Small intestine (tissue), 7 donors: ENCODE data around the gene MPPED2. TPM values are rescaled to one million over a fixed set of nuclear protein-coding genes. Genes with fewer than 3 reads are reported as not detected.

Experiments
- DNase-seq, 2 donors: peaks; one replicate each; pipeline versions ENCODE4 v3.0.0 to v3.0.0-alpha.2; 2013
- FAIRE-seq: peaks from 2 replicates; lab custom pipeline; 2012; peaks lifted over from hg19 to GRCh38; lab: Jason Lieb, UNC
- H3K27ac ChIP-seq, 3 donors: one replicate each; pipeline ENCODE4 v1.5.1; 2013; ENCODE audit warnings: low read length in 2 of 3, mild to moderate bottlenecking in 2 of 3, control low read depth in 1 of 3, inconsistent platforms in 1 of 3, low read depth in 1 of 3, moderate library complexity in 1 of 3
- H3K27me3 ChIP-seq, 3 donors: one replicate each; pipeline ENCODE4 v1.6.1; 2013; ENCODE audit warnings: low read length in 3 of 3, inconsistent platforms in 1 of 3; ENCODE audit not compliant: control insufficient read depth in 3 of 3, insufficient read depth in 3 of 3
- H3K36me3 ChIP-seq, 3 donors: one replicate each; pipeline ENCODE4 v1.6.1; 2013; ENCODE audit warnings: low read length in 3 of 3, inconsistent platforms in 1 of 3, low read depth in 1 of 3, mild to moderate bottlenecking in 1 of 3, moderate library complexity in 1 of 3; ENCODE audit not compliant: control insufficient read depth in 3 of 3, insufficient read depth in 2 of 3
- H3K4me1 ChIP-seq, 3 donors: one replicate each; pipeline ENCODE4 v1.6.1; 2013; ENCODE audit warnings: low read length in 2 of 3, inconsistent platforms in 1 of 3, low read depth in 1 of 3, mild to moderate bottlenecking in 1 of 3, moderate library complexity in 1 of 3; ENCODE audit not compliant: control insufficient read depth in 3 of 3, insufficient read depth in 2 of 3
- H3K4me3 ChIP-seq, 3 donors: one replicate each; pipeline ENCODE4 v1.5.1; 2013; ENCODE audit warnings: low read length in 3 of 3, control low read depth in 1 of 3, inconsistent platforms in 1 of 3, low read depth in 1 of 3, mild to moderate bottlenecking in 1 of 3, moderate library complexity in 1 of 3
- H3K9me3 ChIP-seq, 2 donors: one replicate each; pipeline ENCODE4 v1.6.1; 2013; ENCODE audit warnings: low read depth in 1 of 2, low read length in 1 of 2; ENCODE audit not compliant: control insufficient read depth in 2 of 2, insufficient read depth in 1 of 2
- WGBS, 3 donors: extraction: QIAGEN DNeasy Blood & Tissue Kit; methylation state at CpG; one replicate each; pipeline ENCODE4 v1.1.7; 2013; 5-methylcytosine and 5-hydroxymethylcytosine counted together
- polyA plus RNA-seq, 4 donors: library from polyadenylated mRNA; stranded (reverse) in 3 of 4; unstranded in 1 of 4; fragments of 200-250 nt in 3 of 4; fragments of 120-200 nt in 1 of 4; gene quantifications; one replicate each; pipeline versions ENCODE4 v1.2.1 to v1.2.3, GENCODE V29; 2013
- donor health status: healthy with polysubstance abuse.
- donor health status: control.
- donor health status: control.
- donor health status: Bipolar disorder and iron deficiency.
- donor health status: healthy.

MPPED2 gene
- polyA plus RNA-seq, 4 donors = 0.84 to 1.1 TPM; not detected in 2

DNA sequence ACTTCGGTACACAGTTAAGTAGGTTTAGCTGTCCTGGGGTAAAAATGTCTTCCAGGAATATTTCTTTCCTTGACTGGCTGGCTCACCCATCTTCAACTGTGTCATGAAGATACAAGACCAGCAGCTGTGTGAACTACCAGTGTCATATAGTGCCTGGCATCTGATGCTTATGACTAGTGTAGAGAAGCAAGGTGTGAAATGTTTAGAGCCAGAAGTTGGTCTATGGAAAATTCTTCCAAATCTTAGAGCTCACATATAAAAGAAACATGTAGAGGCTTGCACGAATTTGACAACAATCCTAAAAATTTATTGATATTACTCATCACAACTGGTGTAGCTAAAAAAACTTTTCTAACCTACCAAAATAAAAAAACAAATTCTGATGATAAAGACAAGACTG is 208.8 kb downstream of the MPPED2 start:
- FAIRE-seq (no peak), DNase-seq (no peak)
- Histone ChIP-seq H3K36me3 (no peaks in the 10 kb centered on the region), H3K4me3 (no peak overlapping the region), H3K27me3 (no peaks in the 10 kb centered on the region), H3K9me3 (no peaks in the 10 kb centered on the region), H3K27ac (no peak overlapping the region), H3K4me1 (no peaks in the 10 kb centered on the region)
- WGBS, 3 donors = 59 to 82% (median 67%) methylated on average over 2 of the region's 2 CpGs

DNA sequence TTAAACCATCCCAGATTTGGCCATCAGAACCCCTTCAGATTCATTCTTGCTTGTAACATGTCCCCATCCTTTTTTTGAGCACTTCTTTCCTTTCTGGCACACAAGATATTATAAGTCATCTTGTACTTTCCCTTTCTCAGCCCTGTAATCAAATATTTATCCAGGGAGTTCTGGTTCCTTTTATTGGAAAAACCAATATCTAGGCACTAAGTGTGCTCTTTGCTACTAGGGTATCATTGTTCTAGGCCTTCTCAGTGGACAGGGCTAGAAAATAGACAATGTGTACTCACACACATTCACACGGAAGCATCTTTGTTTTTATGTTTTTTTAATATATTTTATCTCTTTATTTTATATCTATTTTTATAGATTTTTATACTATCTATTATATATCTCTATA is 216.0 kb downstream of the MPPED2 start:
- H3K27ac ChIP-seq = no peak overlapping the region
- no peak for FAIRE-seq
- no peaks in the 10 kb centered on the region for H3K27me3 ChIP-seq
- H3K4me3 ChIP-seq = no peak overlapping the region
- no peaks in the 10 kb centered on the region for H3K9me3 ChIP-seq
- DNase-seq = no peak
- H3K4me1 ChIP-seq = no peaks in the 10 kb centered on the region
- 76 to 90% (median 82%) methylated on average over 1 of the region's 1 CpG for WGBS, 3 donors
- H3K36me3 ChIP-seq = no peaks in the 10 kb centered on the region

DNA sequence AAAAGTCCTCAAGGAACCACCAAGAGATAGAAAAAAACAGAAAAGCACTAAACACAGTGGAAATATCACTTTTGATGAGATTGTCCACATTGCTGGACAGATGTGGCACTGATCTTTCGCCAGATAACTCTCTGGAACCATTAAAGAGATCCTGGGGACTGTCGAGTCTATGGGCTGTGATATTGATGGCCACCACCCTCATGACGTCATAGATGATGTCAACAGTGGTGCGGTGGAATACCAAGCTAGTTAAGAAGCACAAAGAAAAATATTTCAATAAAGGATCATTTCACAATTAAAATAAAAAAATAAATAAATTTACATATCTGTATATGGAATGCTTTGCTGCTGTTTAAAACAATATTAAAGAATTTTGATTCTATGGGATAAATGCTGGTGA is 217.8 kb downstream of the MPPED2 start:
- no peaks in the 10 kb centered on the region for H3K36me3 ChIP-seq
- no peaks in the 10 kb centered on the region for H3K9me3 ChIP-seq
- DNase-seq = no peak
- FAIRE-seq = no peak
- 75 to 87% (median 81%) methylated on average over 4 of the region's 4 CpGs for WGBS, 3 donors
- no peak overlapping the region for H3K27ac ChIP-seq
- no peaks in the 10 kb centered on the region for H3K27me3 ChIP-seq
- H3K4me1 ChIP-seq = no peaks in the 10 kb centered on the region
- H3K4me3 ChIP-seq = no peak overlapping the region

DNA sequence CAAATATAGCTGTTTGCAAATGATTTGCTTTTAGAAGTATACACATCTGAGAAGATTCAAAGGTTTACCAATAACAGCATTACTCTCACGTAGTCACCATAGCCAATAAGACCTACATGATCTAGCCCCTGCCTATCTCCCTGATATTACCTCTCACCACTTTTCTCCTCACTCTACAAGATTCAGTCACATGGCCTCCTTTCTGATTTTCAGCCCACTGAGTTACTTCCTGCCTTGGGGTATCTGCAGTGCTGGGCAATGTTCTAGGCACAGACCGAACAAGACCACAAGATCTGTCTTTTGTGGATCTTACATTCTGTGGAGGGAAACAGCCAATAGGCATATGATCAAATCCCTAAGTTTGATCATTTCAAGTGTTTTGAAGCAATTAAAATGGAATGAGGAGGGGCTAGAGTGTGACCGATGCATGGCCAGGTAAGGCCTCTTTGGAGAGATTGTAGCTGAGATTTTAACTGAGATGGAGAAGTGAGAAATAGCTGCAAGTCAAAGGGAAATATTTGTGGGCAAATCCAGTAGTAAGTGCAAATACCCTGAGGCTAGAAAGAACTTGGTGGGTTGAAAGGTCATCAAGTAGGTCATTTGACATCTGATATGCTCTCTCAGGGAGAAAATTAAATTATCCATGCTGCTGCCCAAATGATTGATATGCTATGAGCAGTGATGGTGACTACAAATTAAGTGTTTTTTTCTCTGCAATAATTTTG is 220.2 kb downstream of the MPPED2 start:
- DNase-seq (no peak), FAIRE-seq (no peak)
- Histone ChIP-seq H3K27ac (no peak overlapping the region), H3K4me3 (no peak overlapping the region), H3K27me3 (no peaks in the 10 kb centered on the region), H3K36me3 (no peaks in the 10 kb centered on the region), H3K9me3 (no peaks in the 10 kb centered on the region), H3K4me1 (no peaks in the 10 kb centered on the region)
- 87% methylated on average over 3 of the region's 3 CpGs for WGBS, 3 donors

DNA sequence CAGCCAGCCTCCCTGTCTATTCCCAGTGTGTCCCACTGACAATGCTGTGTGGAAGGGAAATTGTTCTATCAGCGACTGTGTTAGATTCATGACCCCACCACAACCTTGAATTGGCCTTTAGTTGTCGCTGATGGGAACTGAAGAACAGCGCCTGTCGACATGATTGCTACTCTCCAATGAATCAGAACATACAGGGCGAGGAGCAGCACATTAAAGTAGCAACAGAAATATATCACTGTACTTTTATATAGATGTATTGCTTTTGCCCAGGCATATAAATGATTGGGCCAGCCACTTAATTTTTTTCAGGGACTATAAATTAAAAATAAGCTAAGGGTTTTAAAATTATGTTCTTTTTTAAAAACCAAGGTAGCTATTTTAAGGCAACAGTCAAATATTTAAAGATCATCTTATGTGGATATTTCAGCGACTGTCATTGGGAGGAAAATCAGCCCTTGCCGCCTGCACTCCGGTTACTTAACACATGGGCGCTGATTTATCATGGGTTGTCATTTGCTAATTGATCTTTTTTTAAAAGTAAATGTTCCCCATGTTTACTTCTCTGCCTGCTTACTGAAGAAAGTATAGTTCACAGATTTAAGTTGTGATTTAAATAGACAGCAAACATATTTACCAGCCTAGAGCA is 221.2 kb downstream of the MPPED2 start:
- Histone ChIP-seq H3K4me1 (no peaks in the 10 kb centered on the region), H3K36me3 (no peaks in the 10 kb centered on the region), H3K27me3 (no peaks in the 10 kb centered on the region), H3K4me3 (no peak overlapping the region), H3K27ac (no peak overlapping the region), H3K9me3 (no peaks in the 10 kb centered on the region)
- FAIRE-seq (no peak), DNase-seq (no peak)
- 71 to 72% (median 72%) methylated on average over 9 of the region's 9 CpGs for WGBS, 3 donors

DNA sequence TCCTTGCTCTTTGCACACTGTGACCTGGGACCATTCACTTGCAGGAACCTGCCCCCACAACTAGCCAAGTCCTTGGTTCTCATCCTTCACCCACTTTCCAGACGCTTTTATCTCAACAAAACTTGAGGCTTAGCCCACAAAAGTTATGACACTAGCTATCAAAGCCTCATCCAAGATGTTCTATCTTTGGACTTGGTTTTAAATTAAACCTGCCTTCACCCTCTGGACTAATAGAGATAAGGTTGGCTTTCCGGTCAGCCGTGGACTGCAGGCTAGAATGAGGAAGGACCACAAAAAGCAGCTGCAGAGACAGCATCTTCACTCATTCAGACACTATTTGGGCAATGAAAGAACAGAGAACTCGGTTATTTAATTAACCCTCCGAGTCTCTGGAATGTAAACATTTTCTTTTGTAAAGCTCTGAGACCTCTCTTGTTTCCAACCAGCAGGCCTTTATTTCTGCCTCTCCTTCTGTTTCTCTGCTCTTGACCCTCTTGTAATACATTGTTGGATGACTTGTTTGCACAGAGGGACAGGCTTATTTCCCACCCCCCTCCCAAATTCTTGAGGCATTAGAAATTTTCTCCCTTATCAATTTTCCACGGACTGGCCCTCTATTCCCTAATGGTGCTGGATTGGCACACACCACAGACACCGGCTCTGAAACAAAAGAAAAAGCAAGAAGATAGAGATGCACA is 221.9 kb downstream of the MPPED2 start:
- DNase-seq (no peak), FAIRE-seq (no peak)
- Histone ChIP-seq H3K27ac (no peak overlapping the region), H3K9me3 (no peaks in the 10 kb centered on the region), H3K4me1 (no peaks in the 10 kb centered on the region), H3K27me3 (no peaks in the 10 kb centered on the region), H3K36me3 (no peaks in the 10 kb centered on the region), H3K4me3 (no peak overlapping the region)
- WGBS, 3 donors = 37 to 42% (median 39%) methylated on average over 7 of the region's 7 CpGs

DNA sequence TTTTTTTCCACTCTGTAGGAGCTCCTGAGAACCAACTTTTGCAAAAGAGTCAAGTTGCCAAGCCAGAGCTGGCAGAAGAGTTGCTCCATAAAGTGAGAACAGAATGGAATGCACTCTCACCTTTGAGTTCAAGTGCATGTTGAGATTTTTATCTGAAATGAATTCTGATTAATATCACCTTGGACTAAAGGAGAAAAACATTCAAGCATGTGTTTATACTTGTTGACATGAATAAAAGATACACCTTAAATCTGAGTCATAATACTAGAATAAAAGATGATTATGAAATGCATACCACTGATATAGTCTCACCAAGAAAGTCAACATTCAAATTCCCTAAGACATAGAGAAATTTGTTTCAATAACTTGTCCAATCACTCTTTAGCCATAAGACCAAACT is 225.4 kb downstream of the MPPED2 start:
- no peaks in the 10 kb centered on the region for H3K36me3 ChIP-seq
- no peaks in the 10 kb centered on the region for H3K4me1 ChIP-seq
- FAIRE-seq = no peak
- H3K27ac ChIP-seq = no peak overlapping the region
- no peak for DNase-seq
- no peaks in the 10 kb centered on the region for H3K27me3 ChIP-seq
- no peaks in the 10 kb centered on the region for H3K9me3 ChIP-seq
- H3K4me3 ChIP-seq = no peak overlapping the region
